Nephron progenitor cell (in vitro differentiated cells): Measurements from ENCODE around the gene CTNNA3.

Experiments
- DNase-seq: peaks from one replicate; pipeline ENCODE4 v3.0.0; 2021
- H3K27ac Mint-ChIP-seq: 2 replicates; pipeline ENCODE4 v1.8.0; 2021; ENCODE audit warnings: mild to moderate bottlenecking, moderate library complexity, mixed read lengths
- H3K27me3 Mint-ChIP-seq: 2 replicates; pipeline ENCODE4 v1.8.0; 2021; ENCODE audit warnings: mild to moderate bottlenecking, low read depth, mixed read lengths; ENCODE audit not compliant: poor library complexity
- H3K36me3 Mint-ChIP-seq: 2 replicates; pipeline ENCODE4 v1.8.0; 2021; ENCODE audit warnings: low read depth, mixed read lengths
- H3K4me1 Mint-ChIP-seq: 2 replicates; pipeline ENCODE4 v1.8.0; 2021; ENCODE audit warnings: mixed read lengths
- H3K4me3 Mint-ChIP-seq: 2 replicates; pipeline ENCODE4 v1.8.0; 2021; ENCODE audit warnings: mild to moderate bottlenecking, moderate library complexity, mixed read lengths
- H3K9me3 Mint-ChIP-seq: 2 replicates; pipeline ENCODE4 v1.8.0; 2021; ENCODE audit warnings: mild to moderate bottlenecking, moderate library complexity, mixed read lengths
- TF ChIP-seq, protein P1 (sequence below): fragments of 200-600 bp; sonication (generic); IDR thresholded peaks from 2 replicates; pipeline ENCODE4 v1.5.0; 2021; ENCODE audit warnings: antibody characterized with exemption

Gene CTNNA3

DNA sequence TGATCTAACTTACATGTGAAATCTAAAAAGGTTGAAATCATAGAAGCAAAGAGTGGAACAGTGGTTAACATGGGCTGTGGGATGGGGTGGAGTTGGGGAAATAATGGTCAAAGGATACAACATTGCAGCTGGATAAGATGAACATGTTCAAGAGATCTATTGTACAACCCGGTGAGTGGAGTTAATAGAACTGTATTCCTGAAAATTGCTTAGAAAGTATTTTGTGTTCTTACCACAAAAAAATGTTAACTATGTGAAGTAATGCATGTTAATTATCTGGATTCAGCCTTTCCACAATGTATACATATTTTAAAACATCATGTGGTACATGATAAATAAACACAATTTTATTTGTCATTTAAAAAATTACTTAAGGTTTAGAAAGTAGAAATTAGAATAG, 1041.1 kb downstream of the CTNNA3 start:
- no peak overlapping the region for H3K4me3 Mint-ChIP-seq
- TF ChIP-seq, protein P1, sequence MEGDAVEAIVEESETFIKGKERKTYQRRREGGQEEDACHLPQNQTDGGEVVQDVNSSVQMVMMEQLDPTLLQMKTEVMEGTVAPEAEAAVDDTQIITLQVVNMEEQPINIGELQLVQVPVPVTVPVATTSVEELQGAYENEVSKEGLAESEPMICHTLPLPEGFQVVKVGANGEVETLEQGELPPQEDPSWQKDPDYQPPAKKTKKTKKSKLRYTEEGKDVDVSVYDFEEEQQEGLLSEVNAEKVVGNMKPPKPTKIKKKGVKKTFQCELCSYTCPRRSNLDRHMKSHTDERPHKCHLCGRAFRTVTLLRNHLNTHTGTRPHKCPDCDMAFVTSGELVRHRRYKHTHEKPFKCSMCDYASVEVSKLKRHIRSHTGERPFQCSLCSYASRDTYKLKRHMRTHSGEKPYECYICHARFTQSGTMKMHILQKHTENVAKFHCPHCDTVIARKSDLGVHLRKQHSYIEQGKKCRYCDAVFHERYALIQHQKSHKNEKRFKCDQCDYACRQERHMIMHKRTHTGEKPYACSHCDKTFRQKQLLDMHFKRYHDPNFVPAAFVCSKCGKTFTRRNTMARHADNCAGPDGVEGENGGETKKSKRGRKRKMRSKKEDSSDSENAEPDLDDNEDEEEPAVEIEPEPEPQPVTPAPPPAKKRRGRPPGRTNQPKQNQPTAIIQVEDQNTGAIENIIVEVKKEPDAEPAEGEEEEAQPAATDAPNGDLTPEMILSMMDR = no peak
- no peak for DNase-seq
- H3K9me3 Mint-ChIP-seq = peaks cover 35% of the 10 kb centered on the region
- no peaks in the 10 kb centered on the region for H3K36me3 Mint-ChIP-seq
- H3K4me1 Mint-ChIP-seq = no peaks in the 10 kb centered on the region
- no peak overlapping the region for H3K27ac Mint-ChIP-seq
- H3K27me3 Mint-ChIP-seq = no peaks in the 10 kb centered on the region

DNA sequence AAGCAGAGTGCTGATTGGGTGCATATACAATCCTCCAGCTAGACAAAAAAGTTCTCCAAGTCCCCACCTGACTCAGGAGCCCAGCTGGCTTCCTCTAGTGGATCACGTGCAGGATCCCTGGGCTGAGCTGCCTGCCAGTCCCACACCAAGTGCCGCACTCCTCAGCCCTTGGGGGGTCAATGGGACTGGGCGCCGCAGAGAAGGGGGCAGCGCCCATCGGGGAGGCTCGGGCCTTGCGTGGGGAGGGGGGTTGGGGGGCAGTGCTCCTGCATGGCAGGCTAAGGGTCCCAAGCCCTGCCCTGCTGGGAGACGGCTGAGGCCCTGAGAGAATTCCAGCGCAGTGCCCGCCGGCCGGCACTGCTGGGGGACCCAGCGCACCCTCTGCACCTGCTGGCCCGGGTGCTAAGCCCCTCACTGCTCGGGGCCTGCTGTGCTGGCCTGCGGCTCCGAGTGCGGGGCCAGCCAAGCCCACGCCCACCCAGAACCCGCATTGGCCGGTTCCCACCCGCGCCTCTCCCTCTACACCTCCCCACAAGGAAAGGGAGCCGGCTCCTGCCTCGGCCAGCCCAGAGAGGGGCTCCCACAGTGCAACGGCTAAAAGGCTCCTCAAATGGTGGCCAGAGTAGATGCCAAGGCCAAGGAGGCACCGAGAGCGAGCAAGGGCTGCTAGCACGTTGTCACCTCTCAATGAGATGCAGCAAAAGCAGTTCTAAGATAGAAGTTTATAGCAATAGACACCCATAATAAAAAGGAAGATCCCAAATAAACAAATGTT, 1044.5 kb downstream of the CTNNA3 start:
- TF ChIP-seq, protein P1 = no peak
- DNase-seq = no peak
- Mint-ChIP-seq H3K4me3 (no peak overlapping the region), H3K4me1 (no peaks in the 10 kb centered on the region), H3K9me3 (peaks cover 37% of the 10 kb centered on the region), H3K36me3 (no peaks in the 10 kb centered on the region), H3K27me3 (no peaks in the 10 kb centered on the region), H3K27ac (no peak overlapping the region)

DNA sequence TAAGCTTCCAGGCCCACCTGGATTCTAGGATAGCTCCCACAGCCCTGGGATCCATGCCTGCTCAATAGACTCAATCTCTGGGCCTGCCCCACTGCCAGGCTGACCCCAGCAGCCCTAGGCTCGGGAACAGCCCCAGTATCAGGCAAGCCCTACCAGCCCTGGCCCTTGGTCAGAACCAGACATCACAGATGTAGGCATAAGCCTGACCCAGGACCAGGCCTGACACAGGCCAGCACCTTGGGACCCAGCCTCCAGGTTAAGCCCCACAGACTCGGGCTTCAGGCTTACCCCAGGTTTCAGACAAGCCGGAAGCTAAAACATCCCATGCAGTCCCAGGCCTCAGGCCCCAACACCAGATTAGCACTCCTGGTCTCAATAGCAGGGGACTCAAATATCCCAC, 1046.4 kb downstream of the CTNNA3 start:
- no peak for DNase-seq
- no peak overlapping the region for H3K4me3 Mint-ChIP-seq
- TF ChIP-seq, protein P1 = no peak
- no peak overlapping the region for H3K27ac Mint-ChIP-seq
- no peaks in the 10 kb centered on the region for H3K4me1 Mint-ChIP-seq
- H3K36me3 Mint-ChIP-seq = no peaks in the 10 kb centered on the region
- peaks cover 37% of the 10 kb centered on the region for H3K9me3 Mint-ChIP-seq
- H3K27me3 Mint-ChIP-seq = no peaks in the 10 kb centered on the region

DNA sequence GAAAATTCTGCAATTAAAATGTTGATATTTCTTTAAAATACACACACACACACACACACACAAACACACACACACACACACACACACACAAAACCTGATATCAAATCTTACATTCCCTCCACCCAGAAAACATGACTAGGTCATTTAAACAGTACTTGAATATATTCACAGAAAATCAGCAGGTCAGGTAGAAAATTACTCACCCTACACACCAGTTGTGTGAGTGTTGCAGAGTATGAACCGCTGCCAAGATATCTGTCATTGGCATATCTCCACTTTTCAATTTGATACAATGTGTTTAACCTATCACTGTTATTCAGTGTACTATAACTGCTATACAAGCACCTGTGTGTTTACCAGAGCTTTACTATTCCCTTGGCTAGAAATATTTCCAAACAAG, 1053.8 kb downstream of the CTNNA3 start:
- DNase-seq = no peak
- Mint-ChIP-seq H3K36me3 (no peaks in the 10 kb centered on the region), H3K9me3 (no peaks in the 10 kb centered on the region), H3K27ac (no peak overlapping the region), H3K27me3 (peaks cover 4% of the 10 kb centered on the region), H3K4me3 (no peak overlapping the region), H3K4me1 (peaks cover 6% of the 10 kb centered on the region)
- TF ChIP-seq, protein P1 = no peak

GRCh38 chr10:66639371-66639770, 1056.6 kb downstream of the CTNNA3 start:
- H3K36me3 Mint-ChIP-seq = no peaks in the 10 kb centered on the region
- DNase-seq = no peak
- peaks cover 6% of the 10 kb centered on the region for H3K4me1 Mint-ChIP-seq
- H3K27ac Mint-ChIP-seq = no peak overlapping the region
- TF ChIP-seq, protein P1 = no peak
- H3K27me3 Mint-ChIP-seq = peaks cover 4% of the 10 kb centered on the region
- no peaks in the 10 kb centered on the region for H3K9me3 Mint-ChIP-seq
- H3K4me3 Mint-ChIP-seq = no peak overlapping the region
